RCC 7860 (cell line): Measurements from ENCODE around the gene FEN1.

ENCODE experiments used
- DNase-seq: peaks from one replicate; pipeline ENCODE4 v3.0.0-alpha.2; 2015; ENCODE audit warnings: low spot score
- FAIRE-seq: peaks from 2 replicates; lab custom pipeline; 2012; peaks lifted over from hg19 to GRCh38; lab: Jason Lieb, UNC

Gene FEN1

GRCh38 chr11:61838501-61838900 is 45.8 kb downstream of the FEN1 start:
- FAIRE-seq: no peak
- DNase-seq: no peak

GRCh38 chr11:61838921-61839320 is 46.2 kb downstream of the FEN1 start:
- no peak for DNase-seq
- FAIRE-seq: no peak

GRCh38 chr11:61839742-61840141 is 47.0 kb downstream of the FEN1 start:
- no peak for FAIRE-seq

DNA sequence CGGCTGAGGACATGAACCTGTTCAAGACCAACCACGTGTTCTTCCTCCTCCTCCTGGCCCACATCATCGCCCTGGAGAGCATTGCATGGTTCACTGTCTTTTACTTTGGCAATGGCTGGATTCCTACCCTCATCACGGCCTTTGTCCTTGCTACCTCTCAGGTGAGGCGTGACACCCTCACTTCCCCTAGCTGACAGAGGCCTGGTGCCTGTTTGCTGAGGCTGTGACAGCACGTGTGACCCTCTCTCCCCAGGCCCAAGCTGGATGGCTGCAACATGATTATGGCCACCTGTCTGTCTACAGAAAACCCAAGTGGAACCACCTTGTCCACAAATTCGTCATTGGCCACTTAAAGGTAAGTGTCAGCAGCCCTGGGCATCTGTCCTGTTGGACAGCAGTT is 47.7 kb downstream of the FEN1 start:
- no peak for DNase-seq
- no peak for FAIRE-seq

More at GRCh38 chr11:61839742-61840141, 47.0 kb downstream of the FEN1 start:
- no peak for DNase-seq

GRCh38 chr11:61841636-61842527 is 49.2 kb downstream of the FEN1 start:
- FAIRE-seq (no peak), DNase-seq (no peak)

DNA sequence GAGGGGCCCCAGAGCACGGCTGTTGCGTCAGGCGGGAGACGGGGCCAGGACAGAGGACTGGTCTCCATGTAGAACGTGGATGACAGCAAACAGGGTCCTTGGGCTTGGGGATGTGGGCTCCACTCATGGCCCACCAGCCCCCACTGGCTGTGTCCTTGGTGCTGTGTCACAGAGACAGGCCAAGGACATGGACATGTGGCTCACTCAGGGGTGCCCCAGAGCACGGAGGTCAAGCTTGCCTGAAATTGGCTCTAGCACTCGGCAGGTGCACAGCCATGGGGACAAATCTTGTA is 49.8 kb downstream of the FEN1 start:
- DNase-seq: no peak

DNA sequence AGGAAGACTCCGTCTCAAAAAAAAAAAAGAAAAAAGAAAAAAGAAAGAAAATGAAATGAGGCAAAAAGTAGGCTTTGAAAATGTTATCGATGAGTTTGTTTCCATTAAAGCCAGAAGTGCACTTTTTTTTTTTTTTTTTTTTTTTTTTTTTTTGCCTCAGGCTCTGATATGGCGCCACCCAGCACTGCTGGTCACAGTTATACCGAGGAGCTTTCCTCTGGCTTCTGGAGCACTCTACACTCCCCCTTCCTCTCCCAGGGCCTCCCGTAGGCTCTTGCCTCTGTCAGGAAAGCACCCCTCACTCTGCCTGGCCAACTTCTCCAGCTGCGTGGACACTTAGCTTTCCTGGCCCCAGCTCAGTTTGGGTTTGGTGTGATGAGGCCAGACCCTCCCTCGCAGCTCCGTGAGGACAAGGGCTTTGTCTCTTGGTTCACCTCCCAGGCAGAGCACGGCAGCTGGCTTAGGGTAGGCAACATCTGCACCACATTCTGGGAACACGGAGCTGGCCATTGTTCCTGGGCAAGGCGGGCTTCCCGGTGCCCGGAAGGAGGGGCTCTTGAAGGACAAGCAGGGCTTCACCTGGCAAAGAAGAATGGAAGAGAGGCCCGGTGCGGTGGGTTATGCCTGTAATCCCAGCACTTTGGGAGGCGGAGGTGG is 52.3 kb downstream of the FEN1 start:
- FAIRE-seq: no peak
- no peak for DNase-seq

More for the DNA sequence above, 49.8 kb downstream of the FEN1 start:
- no peak for FAIRE-seq

DNA sequence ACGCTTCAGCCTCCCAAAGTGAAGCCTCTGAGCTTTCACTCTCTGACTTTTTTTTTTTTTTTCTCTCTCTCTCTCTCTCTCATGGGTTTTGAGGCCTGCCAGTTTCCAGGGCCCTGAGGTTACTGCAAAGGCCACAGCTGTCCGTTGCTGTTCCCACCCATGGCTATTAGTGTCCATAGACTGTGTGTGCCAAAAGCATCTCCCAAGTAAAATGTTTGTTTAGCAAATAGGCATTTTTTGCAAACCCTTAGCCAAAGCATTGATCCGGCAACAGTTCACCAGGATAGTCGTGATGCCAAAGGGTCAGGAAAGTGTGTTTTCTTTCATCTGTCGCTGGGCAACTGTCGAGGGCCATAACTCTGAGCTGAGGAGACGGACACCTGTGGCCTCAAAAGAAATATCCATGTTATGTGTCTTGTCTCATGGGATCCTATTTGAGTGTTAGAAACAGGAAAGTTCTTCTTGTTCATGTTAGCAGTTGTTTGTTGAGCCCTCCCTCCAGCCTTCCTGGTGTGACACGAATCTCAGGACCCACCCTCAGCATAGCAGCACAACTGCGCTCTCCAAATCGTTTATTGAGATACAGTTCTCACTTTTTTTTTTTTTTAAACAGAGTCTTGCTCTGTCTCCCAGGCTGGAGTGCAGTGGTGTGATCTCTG is 53.8 kb downstream of the FEN1 start:
- FAIRE-seq (no peak), DNase-seq (no peak)
